GM12878 (cell line): Measurements from ENCODE around the gene AK4. TPM values are rescaled to one million over a fixed set of nuclear protein-coding genes. Genes with fewer than 3 reads are reported as not detected.

Source experiments
- BHLHE40 ChIP-seq, 2 experiments: fragments of 450-650 bp in 1 of 2; IDR thresholded peaks; 2 replicates each; pipeline ENCODE4 v1.6.1; 2011 to 2017; ENCODE audit warnings: low read depth in 2 of 2, borderline replicate concordance in 1 of 2, improper control_type of control experiment in 1 of 2, low read length in 1 of 2, mild to moderate bottlenecking in 1 of 2
- CBFB ChIP-seq: IDR thresholded peaks from 2 replicates; pipeline ENCODE4 v1.6.1; 2016; ENCODE audit warnings: antibody characterized with exemption, low read depth
- EP300 ChIP-seq, 2 experiments: fragments of 150-350 bp in 1 of 2; IDR thresholded peaks; 2 replicates each; pipeline ENCODE4 v1.6.1; 2011 to 2012; ENCODE audit warnings: low read depth in 2 of 2, low read length in 2 of 2, borderline replicate concordance in 1 of 2, improper control_type of control experiment in 1 of 2, inconsistent platforms in 1 of 2; ENCODE audit not compliant: control insufficient read depth in 1 of 2
- FOXM1 ChIP-seq: IDR thresholded peaks from 2 replicates; pipeline ENCODE4 v1.6.1; 2012; ENCODE audit warnings: low read depth, mild to moderate bottlenecking, inconsistent platforms, low read length, moderate library complexity
- HCFC1 ChIP-seq: fragments of 150-350 bp; IDR thresholded peaks from 2 replicates; pipeline ENCODE4 v1.6.1; 2014; ENCODE audit warnings: low read length
- HDAC6 ChIP-seq: fragments of 200-600 bp; sonication (generic); IDR thresholded peaks from one replicate; pipeline ENCODE4 v1.8.0; 2017; ENCODE audit warnings: antibody characterized with exemption; ENCODE audit not compliant: unreplicated experiment
- IRF3 ChIP-seq: fragments of 450-650 bp; IDR thresholded peaks from 2 replicates; pipeline ENCODE4 v1.6.1; 2014; ENCODE audit warnings: mild to moderate bottlenecking
- KAT2A ChIP-seq: conservative IDR thresholded peaks from 2 replicates; pipeline ENCODE4 v1.6.1; 2011; ENCODE audit warnings: low read depth, low read length; ENCODE audit not compliant: control insufficient read depth
- KDM1A ChIP-seq: fragments of 200-600 bp; sonication (generic); IDR thresholded peaks from 2 replicates; pipeline ENCODE4 v1.6.1; 2016; ENCODE audit warnings: borderline replicate concordance
- MYB ChIP-seq: fragments of 150-350 bp; IDR thresholded peaks from 2 replicates; pipeline ENCODE4 v1.6.1; 2014; ENCODE audit warnings: mild to moderate bottlenecking, low read depth, low read length, borderline replicate concordance
- POLR2A ChIP-seq: IDR thresholded peaks from 2 replicates; pipeline ENCODE4 v1.6.1; 2011; ENCODE audit warnings: low read depth, mild to moderate bottlenecking, low read length
- POLR2AphosphoS2 ChIP-seq: IDR thresholded peaks from 2 replicates; pipeline ENCODE4 v1.6.1; 2011; ENCODE audit warnings: low read depth, mild to moderate bottlenecking, low read length, improper control_type of control experiment, moderate library complexity
- POLR2AphosphoS5 ChIP-seq: IDR thresholded peaks from 2 replicates; pipeline ENCODE4 v1.6.1; 2011; ENCODE audit warnings: mild to moderate bottlenecking, low read length, inconsistent platforms
- POU2F2 ChIP-seq: IDR thresholded peaks from 3 replicates; pipeline ENCODE4 v1.6.1; 2011; ENCODE audit warnings: low read depth, mild to moderate bottlenecking, low read length, borderline replicate concordance
- RAD51 ChIP-seq: fragments of 450-650 bp; IDR thresholded peaks from 2 replicates; pipeline ENCODE4 v1.6.1; 2016; ENCODE audit warnings: moderate library complexity, mild to moderate bottlenecking, inconsistent platforms
- RUNX3 ChIP-seq: IDR thresholded peaks from 2 replicates; pipeline ENCODE4 v1.6.1; 2012; ENCODE audit warnings: low read length, inconsistent platforms
- SIN3A ChIP-seq: IDR thresholded peaks from 2 replicates; pipeline ENCODE4 v1.6.1; 2012; ENCODE audit warnings: low read depth, low read length, improper control_type of control experiment
- SMAD5 ChIP-seq: IDR thresholded peaks from 2 replicates; pipeline ENCODE4 v1.6.1; 2016; ENCODE audit warnings: antibody characterized with exemption, low read depth
- SRF ChIP-seq, 2 experiments: IDR thresholded peaks; 2 replicates each; pipeline ENCODE4 v1.6.1; 2011; ENCODE audit warnings: low read depth in 2 of 2, low read length in 2 of 2, mild to moderate bottlenecking in 1 of 2, moderate library complexity in 1 of 2
- SUPT20H ChIP-seq: IDR thresholded peaks from 2 replicates; pipeline ENCODE4 v1.6.1; 2011; ENCODE audit warnings: low read depth, mild to moderate bottlenecking, low read length, moderate library complexity, borderline replicate concordance; ENCODE audit not compliant: control insufficient read depth
- TAF1 ChIP-seq: IDR thresholded peaks from 2 replicates; pipeline ENCODE4 v1.6.1; 2011; ENCODE audit warnings: mild to moderate bottlenecking, low read depth, low read length, borderline replicate concordance
- USF1 ChIP-seq: IDR thresholded peaks from 2 replicates; pipeline ENCODE4 v1.6.1; 2011; ENCODE audit warnings: borderline replicate concordance, low read depth, mild to moderate bottlenecking, moderate library complexity, mixed read lengths, low read length; ENCODE audit not compliant: insufficient read depth; ENCODE audit errors: extremely low read length
- ZNF622 ChIP-seq: fragments of 450-650 bp; IDR thresholded peaks from 2 replicates; pipeline ENCODE4 v1.6.1; 2017; ENCODE audit warnings: mild to moderate bottlenecking, inconsistent platforms
- polyA plus RNA-seq, 11 experiments: library from polyadenylated mRNA; depleted of rRNA in 4 of 11; unstranded in 6 of 11; stranded (reverse) in 5 of 11; fragments of >200 nt; fragmentation: Nextera tagmentation in 4 of 11; fragmentation: Illumina TruSeq in 1 of 11; extraction: Ambion mirVana in 4 of 11; extraction: Trizol in 1 of 11; gene quantifications; 1 replicate in 1 of 11; 2 replicates in 10 of 11; pipeline versions ENCODE4 v1.2.1 to v1.2.3, GENCODE V29; 2011 to 2016; ENCODE audit warnings: inconsistent platforms in 2 of 11, missing spikeins in 2 of 11, low read depth in 1 of 11
- total RNA-seq, 4 experiments: library from RNA; depleted of rRNA in 3 of 4; stranded (reverse); fragments of >200 nt in 3 of 4; fragmentation: Illumina TruSeq in 1 of 4; extraction: Trizol in 1 of 4; gene quantifications; 2 replicates each; pipeline versions ENCODE4 v1.2.1 to v1.2.3, GENCODE V29; 2013 to 2021
- TF ChIP-seq, protein P1 (sequence below): IDR thresholded peaks from 2 replicates; pipeline ENCODE4 v1.6.1; 2012; ENCODE audit warnings: mild to moderate bottlenecking, low read depth, low read length
- TF ChIP-seq, protein P2 (sequence below): fragments of 450-650 bp; IDR thresholded peaks from 2 replicates; pipeline ENCODE4 v1.6.1; 2016; ENCODE audit warnings: mild to moderate bottlenecking

Gene AK4
- total and polyA plus RNA-seq, 10 of the 15 experiments (the other 5 are each of a cell fraction or from before 2014, with no cell fraction given): 23.9 to 161 (median 49.0) TPM

DNA sequence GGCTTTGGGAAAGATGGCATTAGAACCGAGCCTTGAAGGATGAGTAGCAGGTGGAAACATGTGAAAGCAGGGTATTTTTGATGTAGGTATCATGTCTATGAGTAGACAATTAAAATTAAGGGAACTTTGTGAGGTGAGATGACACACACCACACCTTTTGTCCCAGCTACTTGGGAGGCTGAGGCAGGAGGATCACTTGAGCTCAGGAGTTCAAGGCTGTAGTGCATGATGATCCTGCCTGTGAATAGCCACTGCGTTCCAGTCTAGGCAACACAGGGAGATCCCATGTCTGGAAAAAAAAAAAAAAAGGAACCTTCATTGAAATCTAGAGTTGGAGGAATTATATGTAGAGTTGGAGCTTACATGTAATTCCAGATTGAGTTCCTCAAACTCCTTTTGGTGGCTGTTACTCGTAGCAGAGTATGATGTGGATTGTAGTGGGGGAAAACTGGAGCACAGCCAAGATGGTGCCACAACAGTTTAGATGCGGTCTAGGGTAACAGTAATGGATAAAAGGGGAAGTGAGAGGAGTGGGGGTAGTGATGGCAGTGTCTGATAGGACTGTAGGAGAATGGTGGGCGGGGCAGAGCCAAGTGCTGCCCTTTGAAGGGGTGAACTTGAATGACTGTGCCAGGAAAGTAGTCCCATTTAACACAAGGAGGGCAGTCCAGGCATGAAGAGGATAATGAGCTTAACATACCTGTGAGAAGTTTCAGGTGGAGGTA is 17.4 kb downstream of the AK4 start (continued):
- no peak for TF ChIP-seq SRF (IDR thresholded peaks at IDR 0.05; ENCODE audit: low read depth in 2 of 2, low read length in 2 of 2)
- no peak for TF ChIP-seq SIN3A
- TF ChIP-seq POLR2A: no peak
- TF ChIP-seq, protein P1, sequence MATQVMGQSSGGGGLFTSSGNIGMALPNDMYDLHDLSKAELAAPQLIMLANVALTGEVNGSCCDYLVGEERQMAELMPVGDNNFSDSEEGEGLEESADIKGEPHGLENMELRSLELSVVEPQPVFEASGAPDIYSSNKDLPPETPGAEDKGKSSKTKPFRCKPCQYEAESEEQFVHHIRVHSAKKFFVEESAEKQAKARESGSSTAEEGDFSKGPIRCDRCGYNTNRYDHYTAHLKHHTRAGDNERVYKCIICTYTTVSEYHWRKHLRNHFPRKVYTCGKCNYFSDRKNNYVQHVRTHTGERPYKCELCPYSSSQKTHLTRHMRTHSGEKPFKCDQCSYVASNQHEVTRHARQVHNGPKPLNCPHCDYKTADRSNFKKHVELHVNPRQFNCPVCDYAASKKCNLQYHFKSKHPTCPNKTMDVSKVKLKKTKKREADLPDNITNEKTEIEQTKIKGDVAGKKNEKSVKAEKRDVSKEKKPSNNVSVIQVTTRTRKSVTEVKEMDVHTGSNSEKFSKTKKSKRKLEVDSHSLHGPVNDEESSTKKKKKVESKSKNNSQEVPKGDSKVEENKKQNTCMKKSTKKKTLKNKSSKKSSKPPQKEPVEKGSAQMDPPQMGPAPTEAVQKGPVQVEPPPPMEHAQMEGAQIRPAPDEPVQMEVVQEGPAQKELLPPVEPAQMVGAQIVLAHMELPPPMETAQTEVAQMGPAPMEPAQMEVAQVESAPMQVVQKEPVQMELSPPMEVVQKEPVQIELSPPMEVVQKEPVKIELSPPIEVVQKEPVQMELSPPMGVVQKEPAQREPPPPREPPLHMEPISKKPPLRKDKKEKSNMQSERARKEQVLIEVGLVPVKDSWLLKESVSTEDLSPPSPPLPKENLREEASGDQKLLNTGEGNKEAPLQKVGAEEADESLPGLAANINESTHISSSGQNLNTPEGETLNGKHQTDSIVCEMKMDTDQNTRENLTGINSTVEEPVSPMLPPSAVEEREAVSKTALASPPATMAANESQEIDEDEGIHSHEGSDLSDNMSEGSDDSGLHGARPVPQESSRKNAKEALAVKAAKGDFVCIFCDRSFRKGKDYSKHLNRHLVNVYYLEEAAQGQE: no peak
- no peak for TF ChIP-seq ZNF622
- TF ChIP-seq EP300 (IDR thresholded peaks at IDR 0.05; ENCODE audit: borderline replicate concordance in 1 of 2, control insufficient read depth in 1 of 2, low read depth in 2 of 2, low read length in 2 of 2): peak; percentile 22 to 34; a peak in 2 of 4 replicates
- TF ChIP-seq, protein P2, sequence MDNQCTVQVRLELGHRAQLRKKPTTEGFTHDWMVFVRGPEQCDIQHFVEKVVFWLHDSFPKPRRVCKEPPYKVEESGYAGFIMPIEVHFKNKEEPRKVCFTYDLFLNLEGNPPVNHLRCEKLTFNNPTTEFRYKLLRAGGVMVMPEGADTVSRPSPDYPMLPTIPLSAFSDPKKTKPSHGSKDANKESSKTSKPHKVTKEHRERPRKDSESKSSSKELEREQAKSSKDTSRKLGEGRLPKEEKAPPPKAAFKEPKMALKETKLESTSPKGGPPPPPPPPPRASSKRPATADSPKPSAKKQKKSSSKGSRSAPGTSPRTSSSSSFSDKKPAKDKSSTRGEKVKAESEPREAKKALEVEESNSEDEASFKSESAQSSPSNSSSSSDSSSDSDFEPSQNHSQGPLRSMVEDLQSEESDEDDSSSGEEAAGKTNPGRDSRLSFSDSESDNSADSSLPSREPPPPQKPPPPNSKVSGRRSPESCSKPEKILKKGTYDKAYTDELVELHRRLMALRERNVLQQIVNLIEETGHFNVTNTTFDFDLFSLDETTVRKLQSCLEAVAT: peak; percentile 37; the same call in 1 of the 2 replicates
- TF ChIP-seq USF1: no peak
- TF ChIP-seq CBFB: 0 out of 2 replicates have a peak, but pooled peaks have one; percentile 32
- TF ChIP-seq POLR2AphosphoS5: no peak
- TF ChIP-seq HDAC6: no peak
- no peak for TF ChIP-seq HCFC1
- peak; percentile 92 for TF ChIP-seq RUNX3
- no peak for TF ChIP-seq POLR2AphosphoS2
- TF ChIP-seq KAT2A: no peak
- no peak for TF ChIP-seq TAF1
- TF ChIP-seq BHLHE40 (IDR thresholded peaks at IDR 0.05; ENCODE audit: borderline replicate concordance in 1 of 2, low read depth in 2 of 2, low read length in 1 of 2): peak; percentile 42 to 49; a peak in 2 of 4 replicates
- TF ChIP-seq RAD51: no peak
- no peak for TF ChIP-seq MYB
- TF ChIP-seq SUPT20H: no peak
- TF ChIP-seq POU2F2: no peak
- TF ChIP-seq IRF3: no peak
- no peak for TF ChIP-seq FOXM1
- TF ChIP-seq KDM1A: no peak
- TF ChIP-seq SMAD5: no peak
